Activated CD8-positive, alpha-beta memory T cell treated with anti-CD3 and anti-CD28 coated beads, Interleukin-2, amount 50 U/mL, for 1 hour (primary cell): ENCODE data around the gene MICOS13.

Source experiments
- DNase-seq: peaks from one replicate; pipeline ENCODE4 v3.0.0-alpha.2; 2020; ENCODE audit errors: extremely low read depth

Gene MICOS13

GRCh38 chr19:5628461-5628860 is 51.9 kb downstream of the MICOS13 start:
- no peak for DNase-seq
